Astrocyte (in vitro differentiated cells and primary cell): Measurements from ENCODE around the gene CTXND2. TPM values are rescaled to one million over a fixed set of nuclear protein-coding genes. Genes with fewer than 3 reads are reported as not detected.
A peak's percentile ranks its signal among the peaks of the same experiment; 100 is the strongest.
"Not testable (repeated sequence)": the region's sequence is repeated elsewhere in the genome, so short reads cannot be mapped to it uniquely, and the experiment has no call there.

ENCODE experiments used
- DNase-seq: peaks from one replicate; pipeline ENCODE4 v3.0.0-alpha.2; 2010; ENCODE audit warnings: low read depth
- FAIRE-seq: peaks from 2 replicates; lab custom pipeline; 2011; peaks lifted over from hg19 to GRCh38; lab: Jason Lieb, UNC
- H2AFZ ChIP-seq: 2 replicates; pipeline ENCODE4 v1.6.0; 2012; ENCODE audit warnings: low read depth, low read length, inconsistent platforms
- H3K27ac ChIP-seq: 2 replicates; pipeline ENCODE4 v1.5.1; 2011; ENCODE audit warnings: low read depth, low read length, inconsistent platforms
- H3K27me3 ChIP-seq: 2 replicates; pipeline ENCODE4 v1.6.0; 2011; ENCODE audit warnings: low read length, inconsistent platforms; ENCODE audit not compliant: insufficient read depth
- H3K36me3 ChIP-seq: 2 replicates; pipeline ENCODE4 v1.5.1; 2011; ENCODE audit warnings: low read length, inconsistent platforms; ENCODE audit not compliant: insufficient read depth
- H3K4me1 ChIP-seq: 2 replicates; pipeline ENCODE4 v1.5.1; 2011; ENCODE audit warnings: low read length, inconsistent platforms; ENCODE audit not compliant: insufficient read depth
- H3K4me2 ChIP-seq: 2 replicates; pipeline ENCODE4 v1.6.0; 2012; ENCODE audit warnings: low read length, inconsistent platforms
- H3K4me3 ChIP-seq: 2 replicates; pipeline ENCODE4 v1.5.1; 2011; ENCODE audit warnings: low read depth, mild to moderate bottlenecking, low read length, inconsistent platforms; ENCODE audit not compliant: insufficient read depth
- H3K79me2 ChIP-seq: 2 replicates; pipeline ENCODE4 v1.6.0; 2012; ENCODE audit warnings: mild to moderate bottlenecking, low read length, inconsistent platforms; ENCODE audit not compliant: insufficient read depth
- H3K9ac ChIP-seq: 2 replicates; pipeline ENCODE4 v1.6.0; 2012; ENCODE audit warnings: mild to moderate bottlenecking, low read length, inconsistent platforms
- H3K9me3 ChIP-seq: 2 replicates; pipeline ENCODE4 v1.5.1; 2012; ENCODE audit warnings: low read depth, mild to moderate bottlenecking, low read length, inconsistent platforms; ENCODE audit not compliant: insufficient read depth
- H4K20me1 ChIP-seq: 2 replicates; pipeline ENCODE4 v1.6.0; 2012; ENCODE audit warnings: low read length, inconsistent platforms; ENCODE audit not compliant: insufficient read depth
- H3K27ac Mint-ChIP-seq: one replicate; pipeline ENCODE4 v1.8.0; 2021; ENCODE audit warnings: mild to moderate bottlenecking, mixed read lengths; ENCODE audit not compliant: unreplicated experiment
- H3K27me3 Mint-ChIP-seq: one replicate; pipeline ENCODE4 v1.8.0; 2021; ENCODE audit warnings: low read depth, mixed read lengths; ENCODE audit not compliant: unreplicated experiment
- H3K36me3 Mint-ChIP-seq: one replicate; pipeline ENCODE4 v1.8.0; 2021; ENCODE audit warnings: low read depth, mixed read lengths; ENCODE audit not compliant: unreplicated experiment
- H3K4me1 Mint-ChIP-seq: one replicate; pipeline ENCODE4 v1.8.0; 2021; ENCODE audit warnings: low read depth, mixed read lengths; ENCODE audit not compliant: unreplicated experiment
- H3K4me3 Mint-ChIP-seq: one replicate; pipeline ENCODE4 v1.8.0; 2021; ENCODE audit warnings: mild to moderate bottlenecking, moderate library complexity, mixed read lengths; ENCODE audit not compliant: unreplicated experiment
- H3K9me3 Mint-ChIP-seq: one replicate; pipeline ENCODE4 v1.8.0; 2021; ENCODE audit warnings: mild to moderate bottlenecking, mixed read lengths; ENCODE audit not compliant: unreplicated experiment
- CTCF ChIP-seq: IDR thresholded peaks from 2 replicates; pipeline ENCODE4 v1.5.1; 2011; ENCODE audit warnings: low read depth, mild to moderate bottlenecking, inconsistent platforms, low read length, moderate library complexity; ENCODE audit not compliant: insufficient read depth
- EZH2 ChIP-seq: IDR thresholded peaks from 2 replicates; pipeline ENCODE4 v1.6.1; 2012; ENCODE audit warnings: mild to moderate bottlenecking, low read length, inconsistent platforms; ENCODE audit not compliant: insufficient read depth
- total RNA-seq: library from RNA; stranded (reverse); gene quantifications from 2 replicates; pipeline ENCODE4 v1.2.1, GENCODE V29; 2021

Gene CTXND2
- total RNA-seq, 1 donor from 2014 or later, result not detected

GRCh38 chr1:150928286-150928685 lies 41.4 kb downstream of the CTXND2 start:
- Mint-ChIP-seq H3K4me1 (no peaks in the 10 kb centered on the region), H3K36me3 (peaks cover 26% of the 10 kb centered on the region), H3K27me3 (no peaks in the 10 kb centered on the region), H3K4me3 (peak overlapping the region; percentile 4), H3K27ac (no peak overlapping the region), H3K9me3 (peaks cover 2% of the 10 kb centered on the region)
- no peaks in the 10 kb centered on the region for H3K9me3 ChIP-seq
- no peak for TF ChIP-seq EZH2
- no peak for TF ChIP-seq CTCF
- H3K4me1 ChIP-seq, result no peaks in the 10 kb centered on the region
- no peak overlapping the region for H2AFZ ChIP-seq
- no peak overlapping the region for H3K27ac ChIP-seq
- H3K4me2 ChIP-seq, result no peak overlapping the region
- no peak for DNase-seq
- no peak overlapping the region for H3K4me3 ChIP-seq
- peaks cover 28% of the 10 kb centered on the region for H3K36me3 ChIP-seq
- peaks cover 15% of the 10 kb centered on the region for H3K79me2 ChIP-seq
- FAIRE-seq, result no peak
- H3K9ac ChIP-seq, result no peak overlapping the region
- H4K20me1 ChIP-seq, result no peaks in the 10 kb centered on the region
- no peaks in the 10 kb centered on the region for H3K27me3 ChIP-seq

- not testable (repeated sequence) for H3K27ac ChIP-seq, H3K27me3 Mint-ChIP-seq, H4K20me1 ChIP-seq, H3K4me1 ChIP-seq, DNase-seq, FAIRE-seq, H3K9ac ChIP-seq, H3K4me3 ChIP-seq, H3K4me2 ChIP-seq, H3K27me3 ChIP-seq, H3K9me3 ChIP-seq, H2AFZ ChIP-seq, H3K4me3 Mint-ChIP-seq, H3K27ac Mint-ChIP-seq, H3K4me1 Mint-ChIP-seq, H3K9me3 Mint-ChIP-seq
- H3K36me3 Mint-ChIP-seq, result peaks cover 27% of the 10 kb centered on the region
- H3K36me3 ChIP-seq, result peaks cover 28% of the 10 kb centered on the region
- peaks cover 15% of the 10 kb centered on the region for H3K79me2 ChIP-seq
Observed at GRCh38 chr1:150928775-150929174, 41.8 kb downstream of the CTXND2 start.

GRCh38 chr1:150931773-150932172 lies 44.8 kb downstream of the CTXND2 start:
- H3K36me3 Mint-ChIP-seq, result peaks cover 31% of the 10 kb centered on the region
- no peak overlapping the region for H3K27ac Mint-ChIP-seq
- Histone ChIP-seq H3K9ac (no peak overlapping the region), H3K4me2 (no peak overlapping the region), H3K4me1 (no peaks in the 10 kb centered on the region), H3K4me3 (no peak overlapping the region), H3K9me3 (no peaks in the 10 kb centered on the region), H2AFZ (no peak overlapping the region), H3K36me3 (peaks cover 32% of the 10 kb centered on the region), H3K27me3 (no peaks in the 10 kb centered on the region), H3K27ac (no peak overlapping the region), H3K79me2 (peaks cover 19% of the 10 kb centered on the region), H4K20me1 (no peaks in the 10 kb centered on the region)
- peaks cover 2% of the 10 kb centered on the region for H3K9me3 Mint-ChIP-seq
- H3K4me3 Mint-ChIP-seq, result no peak overlapping the region
- DNase-seq (peak; percentile 5), FAIRE-seq (no peak)
- no peaks in the 10 kb centered on the region for H3K4me1 Mint-ChIP-seq
- no peaks in the 10 kb centered on the region for H3K27me3 Mint-ChIP-seq
- no peak for TF ChIP-seq CTCF
- no peak for TF ChIP-seq EZH2
